Brain microvascular endothelial cell (primary cell): ENCODE measurements around the gene ELP4.

ENCODE experiments used
- DNase-seq: peaks from one replicate; pipeline ENCODE4 v3.0.0-alpha.2; 2020
- H3K27ac ChIP-seq: fragments of 250-450 bp; sonication (Bioruptor Pico); 2 replicates; pipeline ENCODE4 v1.5.1; 2020; ENCODE audit warnings: mild to moderate bottlenecking, moderate library complexity
- H3K27me3 ChIP-seq: fragments of 250-450 bp; sonication (Bioruptor Pico); replicated peaks from 2 replicates; pipeline ENCODE4 v1.5.1; 2020; ENCODE audit warnings: mild to moderate bottlenecking
- H3K36me3 ChIP-seq: fragments of 250-450 bp; sonication (Bioruptor Pico); replicated peaks from 2 replicates; pipeline ENCODE4 v1.5.1; 2020; ENCODE audit warnings: mild to moderate bottlenecking
- H3K4me3 ChIP-seq: 2 replicates; pipeline ENCODE4 v1.5.1; 2011; ENCODE audit warnings: low read depth, mild to moderate bottlenecking, control low read depth, low read length, moderate library complexity
- in situ Hi-C: cut with HindIII; loops from 2 replicates; pipeline ENCODE4 v1.10.0; 2017; ENCODE audit warnings: low sequenced_read_pairs, low pct_ligation_motif_present
- TF ChIP-seq, protein P1 (sequence below): IDR thresholded peaks from 2 replicates; pipeline ENCODE4 v1.5.1; 2011; ENCODE audit warnings: low read depth, mild to moderate bottlenecking, moderate library complexity, low read length, control low read depth, inconsistent platforms; ENCODE audit errors: missing control alignments

ELP4 gene

DNA sequence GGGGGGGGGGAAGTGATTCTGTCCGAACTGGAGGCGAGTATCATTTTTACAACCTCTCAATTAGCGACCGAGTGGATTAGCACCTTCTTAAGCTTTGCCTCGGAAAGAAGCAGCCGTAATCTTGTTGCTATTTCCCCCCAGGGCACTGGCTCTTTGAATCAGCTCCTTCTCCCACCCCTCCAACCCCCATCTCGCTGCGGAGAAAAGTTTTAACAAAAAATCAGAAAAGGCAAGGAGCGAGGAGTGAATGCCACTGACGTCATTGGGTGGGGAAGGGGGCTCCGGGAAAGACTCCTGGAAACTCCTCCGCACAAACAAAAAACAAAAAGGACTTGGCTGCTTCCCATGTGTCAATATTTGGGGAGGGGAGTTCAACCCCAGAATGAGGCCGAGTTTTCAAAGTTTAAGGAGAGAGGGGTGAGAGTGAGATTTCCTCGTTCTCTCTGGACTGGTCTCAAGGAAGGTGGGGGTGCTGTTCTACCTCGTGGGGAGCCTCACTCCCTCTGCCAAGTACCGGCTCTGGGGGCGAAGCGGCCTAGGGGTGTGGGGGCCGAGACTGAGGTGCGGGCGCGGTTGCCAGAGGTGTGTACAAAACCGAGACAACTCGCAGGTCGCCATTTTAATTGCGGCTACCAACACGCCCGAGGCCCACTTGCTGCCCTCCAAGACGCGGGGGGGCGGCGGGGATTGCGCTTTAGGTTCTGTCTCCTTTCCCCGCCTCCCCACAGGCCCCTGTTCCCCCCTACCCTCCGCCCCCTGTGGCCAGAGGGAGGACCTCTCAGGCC lies 304.0 kb downstream of the ELP4 start:
- H3K4me3 ChIP-seq, result no peak overlapping the region
- DNase-seq, result no peak
- peaks cover 94% of the 10 kb centered on the region for H3K27me3 ChIP-seq
- no peaks in the 10 kb centered on the region for H3K36me3 ChIP-seq
- TF ChIP-seq, protein P1, sequence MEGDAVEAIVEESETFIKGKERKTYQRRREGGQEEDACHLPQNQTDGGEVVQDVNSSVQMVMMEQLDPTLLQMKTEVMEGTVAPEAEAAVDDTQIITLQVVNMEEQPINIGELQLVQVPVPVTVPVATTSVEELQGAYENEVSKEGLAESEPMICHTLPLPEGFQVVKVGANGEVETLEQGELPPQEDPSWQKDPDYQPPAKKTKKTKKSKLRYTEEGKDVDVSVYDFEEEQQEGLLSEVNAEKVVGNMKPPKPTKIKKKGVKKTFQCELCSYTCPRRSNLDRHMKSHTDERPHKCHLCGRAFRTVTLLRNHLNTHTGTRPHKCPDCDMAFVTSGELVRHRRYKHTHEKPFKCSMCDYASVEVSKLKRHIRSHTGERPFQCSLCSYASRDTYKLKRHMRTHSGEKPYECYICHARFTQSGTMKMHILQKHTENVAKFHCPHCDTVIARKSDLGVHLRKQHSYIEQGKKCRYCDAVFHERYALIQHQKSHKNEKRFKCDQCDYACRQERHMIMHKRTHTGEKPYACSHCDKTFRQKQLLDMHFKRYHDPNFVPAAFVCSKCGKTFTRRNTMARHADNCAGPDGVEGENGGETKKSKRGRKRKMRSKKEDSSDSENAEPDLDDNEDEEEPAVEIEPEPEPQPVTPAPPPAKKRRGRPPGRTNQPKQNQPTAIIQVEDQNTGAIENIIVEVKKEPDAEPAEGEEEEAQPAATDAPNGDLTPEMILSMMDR, result no peak
- H3K27ac ChIP-seq, result no peak overlapping the region
- in situ Hi-C loops, result no loop called here

DNA sequence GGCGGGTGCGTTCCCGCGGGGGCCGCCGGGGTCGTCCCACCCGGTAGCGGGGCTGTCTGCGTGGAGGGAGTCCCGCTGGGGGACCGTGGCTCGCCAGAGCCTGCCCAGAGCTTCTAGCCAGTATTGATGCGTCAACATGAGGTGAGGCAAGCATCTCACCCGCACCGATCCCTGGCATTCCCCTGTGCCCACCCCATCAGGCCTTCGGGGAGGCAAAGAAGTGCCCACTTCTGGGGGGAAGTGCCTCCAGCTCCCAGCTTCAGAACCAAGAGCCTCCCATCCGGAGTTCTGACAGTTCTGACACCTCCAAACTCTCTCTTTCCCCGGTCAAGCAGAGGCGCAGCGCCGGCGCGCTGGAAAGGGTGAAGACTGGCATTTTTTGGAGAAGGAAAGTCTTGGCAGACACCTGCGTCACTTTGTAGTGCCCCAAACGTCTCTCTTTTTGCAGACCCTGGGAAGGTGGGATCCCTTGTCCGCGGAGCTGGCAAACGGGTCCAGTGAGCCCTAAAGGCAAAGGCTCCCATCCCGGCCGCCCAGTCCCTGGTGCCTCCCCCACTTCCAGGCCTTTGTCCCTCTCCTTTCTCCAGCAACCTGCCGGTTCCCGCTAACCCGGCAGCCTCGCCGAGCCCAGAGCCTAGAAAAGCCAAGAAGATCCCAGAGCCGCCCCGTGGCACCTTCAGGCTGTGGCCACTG lies 304.8 kb downstream of the ELP4 start:
- H3K27me3 ChIP-seq, result peaks cover 92% of the 10 kb centered on the region
- TF ChIP-seq, protein P1, result no peak
- no peaks in the 10 kb centered on the region for H3K36me3 ChIP-seq

DNA sequence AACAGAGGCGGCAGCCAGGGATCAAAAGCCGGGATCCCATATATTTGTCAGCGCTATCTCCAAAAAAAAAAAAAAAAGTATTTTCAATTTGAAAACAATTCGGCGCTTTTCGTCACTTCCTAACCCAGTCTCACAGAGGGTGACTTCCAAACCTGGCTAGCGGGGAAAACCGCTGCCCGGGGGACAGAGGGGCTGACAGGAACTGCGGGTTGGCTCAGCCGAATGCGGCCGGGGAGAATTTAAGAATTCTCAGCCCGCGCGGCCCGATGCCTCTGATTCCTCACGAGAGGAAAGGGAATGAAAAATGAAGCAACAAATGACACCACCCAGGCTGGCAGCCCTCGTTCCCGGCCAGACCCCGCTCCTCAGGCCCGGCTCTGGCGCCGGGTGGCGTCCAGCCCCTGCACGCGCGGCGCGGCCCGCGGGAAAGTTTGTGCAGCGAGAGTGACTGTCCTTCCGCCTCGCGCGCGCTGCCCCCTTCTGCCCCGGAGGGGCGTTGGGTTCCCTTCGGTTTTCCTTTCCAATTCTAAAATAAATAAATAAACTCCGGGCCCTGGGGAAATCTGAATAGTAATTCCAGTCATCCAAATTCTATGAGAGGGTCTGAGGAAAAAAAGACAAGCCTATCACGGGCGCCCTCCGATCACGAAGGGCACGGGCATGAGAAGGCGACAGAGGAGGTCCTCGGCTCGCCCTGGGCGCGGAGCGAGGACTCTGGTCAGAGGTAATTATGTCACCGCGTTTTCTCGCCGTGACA lies 306.3 kb downstream of the ELP4 start:
- TF ChIP-seq, protein P1, result no peak

More for the DNA sequence above, 304.8 kb downstream of the ELP4 start:
- H3K27ac ChIP-seq, result no peak overlapping the region
- DNase-seq, result no peak
- H3K4me3 ChIP-seq, result no peak overlapping the region
- in situ Hi-C loops, result no loop called here

DNA sequence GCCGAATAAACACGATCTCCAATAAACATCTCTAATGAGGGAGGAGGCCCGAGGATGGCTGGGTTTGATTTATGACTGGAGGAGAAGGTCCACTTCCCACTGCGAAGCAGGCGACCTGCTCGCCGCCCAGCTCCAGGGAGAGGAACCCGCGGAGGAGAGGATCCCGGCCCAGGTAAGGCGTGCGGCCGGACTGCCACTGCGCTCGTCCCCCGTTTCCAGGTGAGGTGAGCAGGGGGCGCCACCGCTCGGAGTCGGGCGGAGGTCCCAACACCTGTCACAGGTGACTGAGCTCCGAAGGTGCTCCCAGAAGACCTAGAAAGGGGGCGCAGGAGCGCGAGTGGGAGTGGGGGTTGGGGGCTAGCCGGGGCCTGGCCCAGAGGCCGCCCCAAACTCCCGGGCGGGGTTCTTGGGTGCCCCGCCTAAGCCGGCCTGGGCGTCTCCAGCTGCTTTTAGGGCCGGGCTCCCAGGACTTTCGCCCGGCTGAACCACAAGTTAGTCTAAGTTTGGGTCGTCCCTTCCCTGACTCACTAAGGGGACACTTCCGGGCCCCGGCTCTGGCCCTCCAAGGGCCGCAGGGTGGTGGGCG lies 307.0 kb downstream of the ELP4 start:
- Histone ChIP-seq H3K27ac (no peak overlapping the region), H3K36me3 (no peaks in the 10 kb centered on the region), H3K4me3 (no peak overlapping the region), H3K27me3 (peaks cover 93% of the 10 kb centered on the region)
- no peak for DNase-seq
- in situ Hi-C loops, result no loop called here
- TF ChIP-seq, protein P1, result no peak

More for the DNA sequence above, 306.3 kb downstream of the ELP4 start:
- Histone ChIP-seq H3K36me3 (no peaks in the 10 kb centered on the region), H3K27me3 (peaks cover 92% of the 10 kb centered on the region), H3K4me3 (no peak overlapping the region), H3K27ac (no peak overlapping the region)
- in situ Hi-C loops, result no loop called here
- DNase-seq, result no peak

DNA sequence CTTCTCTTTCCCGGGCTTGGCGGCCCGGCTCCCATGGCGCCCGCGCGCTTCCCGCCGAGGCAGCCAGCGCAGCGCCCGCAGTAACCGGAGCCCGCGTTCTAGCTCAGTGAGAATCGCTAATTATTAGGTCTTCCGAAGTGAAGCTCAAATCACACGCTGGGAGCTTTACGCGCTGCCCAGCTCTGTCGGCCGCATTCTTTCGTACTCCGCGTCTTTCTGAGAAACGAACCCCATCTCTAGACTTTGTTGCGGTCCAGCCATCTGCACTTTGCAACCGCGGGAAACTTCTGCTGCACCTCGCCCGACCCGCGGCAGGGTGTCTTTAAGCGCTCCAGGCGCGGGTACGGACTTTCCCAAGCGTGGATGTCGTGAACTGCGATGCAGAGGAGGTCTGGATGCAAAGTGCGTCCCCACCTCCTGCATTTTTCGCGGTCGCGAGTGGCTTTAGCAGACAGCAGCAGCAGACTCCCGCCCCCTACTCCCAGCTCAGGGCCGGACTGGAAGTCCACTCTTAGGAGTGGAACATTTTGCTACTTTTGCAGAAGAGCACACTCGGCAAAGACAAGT lies 307.6 kb downstream of the ELP4 start:
- H3K36me3 ChIP-seq, result no peaks in the 10 kb centered on the region
- no peak for DNase-seq
- H3K27me3 ChIP-seq, result peaks cover 96% of the 10 kb centered on the region
- no peak overlapping the region for H3K4me3 ChIP-seq
- no peak overlapping the region for H3K27ac ChIP-seq
- in situ Hi-C loops, result no loop called here
- TF ChIP-seq, protein P1, result no peak
